ENCODE results near the gene GTF2A1L.
A peak's percentile ranks its signal among the peaks of the same experiment; 100 is the strongest.

Gene GTF2A1L

DNA sequence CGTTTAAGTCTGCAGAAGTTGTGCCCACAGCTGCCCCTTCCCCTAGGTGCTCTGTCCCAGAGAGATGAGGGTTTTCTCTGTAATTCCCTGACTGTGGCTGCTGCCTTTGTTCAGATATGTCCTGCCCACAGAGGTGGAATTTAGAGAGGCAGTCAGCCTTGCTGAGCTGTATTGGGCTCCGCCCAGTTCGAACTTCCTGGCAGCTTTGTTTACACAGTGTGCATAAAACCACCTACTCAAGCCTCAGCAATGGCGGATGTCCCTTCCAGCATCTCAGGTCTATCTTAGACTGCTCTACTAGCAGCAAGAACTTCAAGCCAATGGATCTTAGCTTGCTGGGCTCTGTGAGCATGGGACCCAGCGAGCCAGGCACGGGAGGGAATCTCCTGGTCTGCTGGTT lies 89.8 kb downstream of the GTF2A1L start:
- DNase-seq, result no peak

DNA sequence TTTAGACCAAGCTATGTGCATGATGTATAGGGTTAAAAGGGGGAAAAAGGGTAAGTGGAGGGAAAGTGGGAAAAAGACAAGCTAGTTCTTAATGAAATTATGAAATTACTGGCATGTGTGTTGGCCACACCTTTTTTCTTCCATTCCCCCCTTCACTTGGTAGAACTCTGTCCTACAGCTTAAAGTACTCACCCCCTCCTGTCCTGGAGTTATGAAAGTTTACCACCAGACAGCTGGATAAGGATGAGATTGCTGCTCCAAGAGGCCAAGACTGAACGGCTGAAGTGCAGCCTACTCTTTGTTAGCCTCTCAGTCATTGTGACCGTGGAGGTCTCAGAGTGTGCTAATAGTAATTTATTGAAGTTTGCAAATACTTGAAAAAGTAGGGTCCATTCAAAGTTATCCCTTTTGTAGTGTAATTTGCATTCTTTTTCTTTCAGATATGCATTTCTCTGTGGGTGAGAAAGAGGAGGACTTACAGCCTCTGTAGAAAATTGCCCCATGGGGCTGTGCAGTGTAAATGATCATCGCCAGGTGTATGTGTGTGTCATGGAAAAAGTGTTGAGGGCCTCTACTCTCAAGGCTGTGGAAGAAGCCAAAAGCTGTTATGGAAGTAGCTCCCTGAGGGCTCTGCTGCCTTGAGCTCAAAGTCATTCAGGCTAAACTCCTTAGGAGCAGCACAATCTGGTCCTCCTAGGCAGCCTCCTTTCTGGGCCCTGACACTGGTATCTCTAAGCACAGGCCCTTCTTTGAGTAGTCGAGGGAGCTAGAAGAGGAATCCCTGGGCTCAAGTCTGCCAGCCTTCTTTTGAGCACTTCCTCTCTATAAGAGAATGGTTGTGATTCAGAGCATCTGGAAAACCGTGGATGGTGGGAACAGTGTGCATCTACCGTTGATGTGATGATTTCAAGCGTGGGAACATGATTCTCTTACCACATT lies 91.7 kb downstream of the GTF2A1L start:
- no peak for DNase-seq

DNA sequence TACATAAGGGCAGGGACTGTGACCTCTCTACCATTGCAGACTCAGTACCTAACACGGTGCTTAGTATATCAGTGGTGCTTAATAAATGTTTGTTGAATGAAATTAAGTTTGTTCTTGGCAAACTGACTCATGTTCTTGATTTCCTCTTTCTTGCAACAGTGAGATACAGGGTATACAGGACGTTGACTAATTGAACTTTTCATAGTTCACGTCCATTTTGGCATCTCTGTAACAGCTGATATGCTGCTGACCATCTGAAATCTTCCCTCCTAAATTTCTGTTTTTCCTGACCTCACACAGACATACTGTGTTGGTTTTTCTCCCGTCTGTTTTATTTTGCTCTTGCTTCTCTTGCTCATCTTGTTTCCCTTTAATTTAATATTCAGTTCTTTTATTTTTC lies 93.7 kb downstream of the GTF2A1L start:
- no peak for DNase-seq

GRCh38 chr2:48712151-48712550 lies 94.5 kb downstream of the GTF2A1L start:
- no peak for DNase-seq

DNA sequence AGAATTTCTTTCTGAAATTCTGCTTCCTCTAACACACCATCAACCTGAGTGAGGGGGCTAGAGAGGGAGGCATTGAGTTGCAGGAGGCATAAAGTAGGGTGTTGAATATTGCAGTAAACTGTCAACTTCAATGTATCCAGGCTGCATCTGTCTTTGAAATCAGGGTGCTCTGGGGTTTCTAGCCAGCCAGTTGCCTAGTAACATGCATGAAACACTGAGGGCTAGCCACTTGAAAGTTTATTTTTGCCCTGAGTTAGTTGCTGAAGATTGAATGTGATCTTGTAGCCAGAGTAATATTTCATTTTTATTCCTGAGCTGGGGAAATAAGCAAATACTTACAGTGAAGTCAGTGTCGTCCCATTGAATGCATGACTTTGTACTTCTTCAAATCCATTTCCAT lies 96.0 kb downstream of the GTF2A1L start:
- DNase-seq, result no peak

- DNase-seq, result no peak
Observed at GRCh38 chr2:48714245-48714644, 96.6 kb downstream of the GTF2A1L start.

DNA sequence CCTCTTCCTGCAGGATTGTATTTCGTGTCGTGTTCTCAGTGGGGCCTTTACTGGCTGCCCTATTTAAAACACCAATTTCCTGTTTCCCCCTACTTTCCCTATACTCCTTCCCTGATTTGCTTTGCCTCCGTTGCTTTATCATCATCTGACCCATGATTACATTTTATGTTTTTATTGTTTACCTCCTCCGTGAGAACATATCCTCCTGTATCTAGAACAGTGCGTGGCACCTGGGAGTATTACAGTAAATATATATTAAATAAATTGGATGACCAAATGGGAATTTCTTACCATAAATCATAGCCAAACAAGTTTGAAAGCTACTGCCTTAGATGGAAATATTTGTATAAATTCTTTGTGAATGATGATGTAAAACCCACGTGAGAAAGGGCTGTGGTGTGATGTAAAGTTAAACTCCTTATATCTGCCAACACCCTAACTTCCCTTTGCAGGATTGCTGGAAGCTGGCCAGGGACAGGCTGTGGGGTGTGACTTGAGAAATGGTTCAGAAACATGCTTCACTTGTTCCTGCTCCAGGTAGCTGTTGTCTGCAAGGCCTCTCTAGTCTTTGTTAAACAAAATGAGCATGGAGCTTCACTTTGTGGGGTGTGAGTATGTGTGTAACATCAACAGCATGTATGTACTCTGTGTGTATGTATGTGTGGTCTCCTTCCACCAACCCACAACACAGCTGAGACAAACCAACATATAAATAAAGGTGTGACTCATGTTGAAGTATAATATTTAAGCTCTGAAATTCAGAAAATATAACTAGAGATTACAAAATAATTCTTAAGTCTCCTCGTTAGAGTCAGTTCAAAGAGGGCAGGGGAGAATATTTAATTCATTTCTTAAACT lies 97.6 kb downstream of the GTF2A1L start:
- DNase-seq, result peak; percentile 64

GRCh38 chr2:48715956-48716355 lies 98.3 kb downstream of the GTF2A1L start:
- no peak for DNase-seq

- no peak for DNase-seq
Observed at GRCh38 chr2:48717846-48718245, 100.2 kb downstream of the GTF2A1L start.

DNA sequence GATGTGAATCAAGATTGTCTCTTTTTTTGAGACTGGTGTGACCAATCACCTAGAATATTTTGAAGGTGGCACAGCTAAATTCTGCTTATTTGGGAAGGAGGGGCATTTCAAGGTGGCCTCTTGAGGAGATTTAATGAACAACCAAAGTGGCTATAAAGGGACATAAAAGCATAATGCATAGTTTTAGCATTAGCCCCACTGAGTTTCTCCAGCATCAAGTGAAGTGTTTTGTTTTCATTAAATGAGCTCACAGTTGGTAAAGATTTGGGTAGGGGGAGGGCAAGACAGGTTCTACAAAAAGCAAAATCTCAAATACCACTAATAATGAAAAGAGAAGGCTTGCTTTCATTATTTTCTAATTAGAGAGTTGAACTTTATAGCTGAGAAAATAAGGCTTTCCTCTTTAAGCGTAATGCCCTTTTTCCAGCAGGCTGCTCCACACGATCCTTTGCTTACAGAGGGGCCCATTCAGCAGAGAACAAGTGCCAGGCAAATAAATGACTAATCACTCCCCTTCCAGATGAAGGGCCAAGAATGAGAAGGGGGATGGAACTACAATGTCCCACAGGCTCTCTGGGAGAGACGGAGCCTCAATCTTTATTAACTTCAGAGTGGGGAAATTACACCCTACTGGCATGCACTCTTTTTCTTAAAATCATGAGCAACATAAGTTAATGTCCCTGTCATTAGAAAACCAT lies 102.0 kb downstream of the GTF2A1L start:
- no peak for DNase-seq

DNA sequence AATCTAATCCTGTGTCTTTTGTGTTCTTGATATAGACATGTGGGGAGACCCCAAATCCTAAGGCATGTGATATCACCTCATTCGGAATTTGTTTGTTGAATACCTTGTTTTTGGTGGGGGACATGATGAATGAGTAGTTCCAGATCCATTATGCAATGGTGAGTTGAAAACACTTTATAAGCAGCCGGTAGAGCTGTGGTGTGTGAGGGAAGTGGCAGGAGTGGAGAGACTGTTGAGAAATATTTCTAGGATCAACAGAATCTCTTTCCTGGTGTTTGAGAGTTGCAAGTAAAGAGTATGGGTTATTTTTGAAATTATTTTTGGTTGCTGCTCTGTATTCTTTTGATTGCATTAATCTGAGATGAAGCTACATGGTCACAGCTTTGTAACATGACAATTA lies 103.5 kb downstream of the GTF2A1L start:
- DNase-seq, result no peak

DNA sequence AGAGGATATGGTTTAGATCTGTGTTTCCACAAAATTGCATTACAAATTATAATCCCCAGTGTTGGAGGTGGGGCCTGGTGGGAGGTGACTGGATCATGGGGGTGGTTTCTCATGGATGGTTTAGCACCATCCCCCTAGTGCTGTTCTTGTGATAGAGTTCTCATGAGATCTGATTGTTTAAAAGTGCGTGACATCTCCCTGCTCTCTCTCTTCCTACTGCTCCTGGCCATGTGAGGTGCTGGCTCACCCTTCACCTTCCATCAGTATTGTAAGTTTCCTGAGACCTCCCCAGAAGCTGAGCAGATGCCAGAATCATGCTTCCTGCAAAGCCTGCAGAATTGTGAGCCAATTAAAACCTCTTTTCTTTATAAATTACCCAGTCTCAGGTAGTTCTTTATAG lies 104.7 kb downstream of the GTF2A1L start:
- no peak for DNase-seq

- DNase-seq, result no peak
Observed at GRCh38 chr2:48723129-48723528, 105.5 kb downstream of the GTF2A1L start.

DNA sequence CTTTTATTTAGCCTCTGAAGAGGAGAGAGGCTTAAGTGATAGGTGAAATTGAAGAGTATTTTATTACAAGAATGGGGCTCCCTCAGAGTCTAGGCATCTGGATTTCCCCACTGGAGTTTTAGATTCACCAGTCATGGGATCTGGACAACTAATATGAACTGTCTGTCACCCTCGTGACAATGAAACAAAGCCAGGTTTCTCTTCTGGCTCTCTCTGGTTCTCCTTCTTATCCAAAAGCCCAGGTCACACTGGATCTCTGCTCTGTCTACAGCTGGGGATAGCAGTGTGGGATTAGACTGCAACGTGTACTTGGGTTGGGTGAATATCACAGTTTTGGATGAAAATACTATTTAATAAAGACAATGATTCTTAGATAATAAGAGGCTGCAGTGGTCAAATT lies 106.6 kb downstream of the GTF2A1L start:
- no peak for DNase-seq

DNA sequence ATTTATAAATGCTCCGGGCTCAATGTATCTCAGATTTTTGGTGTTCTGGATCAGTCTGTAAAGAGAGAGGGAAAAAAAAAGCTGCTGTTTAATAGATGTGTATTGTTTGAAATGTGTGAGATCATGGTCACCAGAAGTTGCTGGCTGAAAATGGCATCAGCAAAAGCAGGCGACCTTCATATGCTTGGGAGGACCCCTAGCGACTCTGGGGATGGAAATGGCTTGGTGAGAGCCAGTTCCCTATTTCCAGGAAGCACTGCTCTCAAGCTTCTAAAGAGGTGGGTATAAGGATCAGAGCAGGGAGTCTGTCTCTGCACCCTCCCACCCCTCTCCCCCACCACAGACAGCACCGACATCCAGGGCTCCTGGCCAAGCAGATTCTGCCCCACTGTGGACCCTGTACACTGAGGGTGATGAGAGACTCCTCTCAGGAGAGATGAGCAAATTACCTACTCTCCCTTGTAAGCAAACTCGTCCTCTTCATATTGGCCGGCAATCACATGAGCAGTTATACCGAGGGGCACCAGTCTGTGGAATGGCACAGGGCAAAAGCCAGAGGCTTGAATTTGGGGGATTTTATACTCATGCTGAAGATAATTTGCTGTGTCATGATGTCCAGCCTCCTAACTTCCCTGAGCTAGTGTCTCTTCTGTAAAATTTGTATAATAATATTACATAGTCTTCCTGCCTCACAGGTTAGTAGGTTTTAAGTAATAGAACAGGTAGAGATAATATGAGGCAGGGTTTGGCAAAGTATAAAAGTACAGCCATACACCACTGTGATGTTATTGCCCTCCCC lies 108.2 kb downstream of the GTF2A1L start:
- peak; percentile 26 for DNase-seq

- DNase-seq, result no peak
Observed at GRCh38 chr2:48727560-48727959, 109.9 kb downstream of the GTF2A1L start.

- DNase-seq, result no peak
Observed at GRCh38 chr2:48728295-48728694, 110.6 kb downstream of the GTF2A1L start.

DNA sequence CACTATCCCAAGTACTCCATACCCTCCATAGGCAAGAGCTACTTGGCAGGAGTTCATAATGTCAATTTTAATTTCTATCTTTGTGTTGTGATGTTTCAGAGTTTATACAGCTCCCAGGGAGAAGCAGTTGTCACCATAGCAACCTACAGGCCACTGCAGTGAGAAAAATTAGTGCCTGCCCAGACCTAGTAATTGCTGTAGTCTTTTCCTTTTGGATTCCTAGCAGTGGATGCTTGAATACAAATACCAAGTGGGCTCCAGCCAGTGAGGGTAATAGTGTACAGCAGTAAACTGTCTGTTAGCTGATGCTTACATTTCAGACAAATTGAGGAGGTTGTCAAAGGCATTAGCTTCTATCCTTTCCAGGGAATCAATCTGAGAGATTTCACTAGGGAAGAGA lies 111.2 kb downstream of the GTF2A1L start:
- no peak for DNase-seq

Data from hematopoietic multipotent progenitor cell treated with erythropoietin and hydrocortisone succinate and interleukin-3 and kit ligand, for 4 days (in vitro differentiated cells).